Testis (tissue), 2 donors: ENCODE data around the gene HNF4A.

Experiments used
- POLR2A ChIP-seq: fragments of 450-650 bp; IDR thresholded peaks from one replicate; pipeline ENCODE4 v1.6.1; 2017; ENCODE audit warnings: antibody characterized with exemption, mild to moderate bottlenecking, moderate library complexity
- TF ChIP-seq, protein P1 (sequence below), 3 experiments: fragments of 450-650 bp in 2 of 3; fragments of 200-600 bp in 1 of 3; sonication (generic) in 1 of 3; IDR thresholded peaks; one replicate each; pipeline ENCODE4 v1.5.1; 2016 to 2019; ENCODE audit warnings: antibody characterized with exemption in 3 of 3, mild to moderate bottlenecking in 2 of 3, moderate library complexity in 1 of 3

DNA sequence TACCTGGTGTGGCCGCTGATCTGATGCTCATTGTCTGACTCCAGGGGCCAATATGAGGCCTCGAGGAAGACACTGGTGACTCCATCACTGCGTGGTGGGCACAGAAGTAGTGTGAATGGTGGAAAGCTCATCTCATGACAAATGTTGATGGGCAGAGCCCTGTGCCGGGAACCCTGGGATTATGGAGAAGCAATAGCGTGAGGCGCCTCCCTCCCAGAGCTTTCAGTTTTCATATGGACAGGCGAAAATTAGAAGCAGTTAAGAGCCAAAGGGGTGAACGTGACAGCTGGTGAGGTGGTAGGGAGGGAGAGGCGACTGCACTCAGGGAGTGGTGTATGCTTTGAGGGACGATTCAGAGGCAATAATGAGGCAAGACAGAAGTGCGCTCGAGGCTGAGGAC is 80.9 kb downstream of the HNF4A start:
- TF ChIP-seq, protein P1, sequence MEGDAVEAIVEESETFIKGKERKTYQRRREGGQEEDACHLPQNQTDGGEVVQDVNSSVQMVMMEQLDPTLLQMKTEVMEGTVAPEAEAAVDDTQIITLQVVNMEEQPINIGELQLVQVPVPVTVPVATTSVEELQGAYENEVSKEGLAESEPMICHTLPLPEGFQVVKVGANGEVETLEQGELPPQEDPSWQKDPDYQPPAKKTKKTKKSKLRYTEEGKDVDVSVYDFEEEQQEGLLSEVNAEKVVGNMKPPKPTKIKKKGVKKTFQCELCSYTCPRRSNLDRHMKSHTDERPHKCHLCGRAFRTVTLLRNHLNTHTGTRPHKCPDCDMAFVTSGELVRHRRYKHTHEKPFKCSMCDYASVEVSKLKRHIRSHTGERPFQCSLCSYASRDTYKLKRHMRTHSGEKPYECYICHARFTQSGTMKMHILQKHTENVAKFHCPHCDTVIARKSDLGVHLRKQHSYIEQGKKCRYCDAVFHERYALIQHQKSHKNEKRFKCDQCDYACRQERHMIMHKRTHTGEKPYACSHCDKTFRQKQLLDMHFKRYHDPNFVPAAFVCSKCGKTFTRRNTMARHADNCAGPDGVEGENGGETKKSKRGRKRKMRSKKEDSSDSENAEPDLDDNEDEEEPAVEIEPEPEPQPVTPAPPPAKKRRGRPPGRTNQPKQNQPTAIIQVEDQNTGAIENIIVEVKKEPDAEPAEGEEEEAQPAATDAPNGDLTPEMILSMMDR (IDR thresholded peaks at IDR 0.05): no peak
- TF ChIP-seq POLR2A: no peak
